Right lobe of liver (tissue), 4 donors: ENCODE data around the gene CDH18.

Experiments used
- CTCF ChIP-seq, 4 donors: fragments of 200-600 bp in 3 of 4; fragments of 450-650 bp in 1 of 4; IDR thresholded peaks; one replicate each; pipeline versions ENCODE4 v1.5.1 to v1.8.0; 2016 to 2022; ENCODE audit warnings: antibody characterized with exemption in 4 of 4, mild to moderate bottlenecking in 2 of 4
- POLR2A ChIP-seq: fragments of 450-650 bp; IDR thresholded peaks from one replicate; pipeline ENCODE4 v1.6.1; 2017; ENCODE audit warnings: antibody characterized with exemption, mild to moderate bottlenecking
- donor health status: DM: no; HTN: no; CAD: no.
- donor health status: DM: no; HTN: no; CAD: no.
- donor health status: DM: no; HTN: yes; CAD: no.

- TF ChIP-seq POLR2A = no peak
- no peak for TF ChIP-seq CTCF (IDR thresholded peaks at IDR 0.05)
These were observed 274.3 kb downstream of the CDH18 start for GRCh38 chr5:19713740-19714139.
